A673 (cell line): Measurements from ENCODE around the gene CTU2. TPM values are rescaled to one million over a fixed set of nuclear protein-coding genes. Genes with fewer than 3 reads are reported as not detected.
A peak's percentile ranks its signal among the peaks of the same experiment; 100 is the strongest.

Source experiments
- BruUV-seq: library from RNA; stranded (reverse); fragments of 400-500 nt; replicated peaks from 2 replicates; lab custom pipeline; 2021; lab: Mats Ljungman, UMichigan
- CTCF ChIA-PET: fragments of 300-600 bp; sonication (Branson Sonifier 250); formaldehyde crosslinking; loops from one replicate; lab custom pipeline; 2022; ENCODE audit warnings: antibody characterized with exemption; lab: Charles Lee
- POLR2A ChIA-PET: fragments of 300-600 bp; sonication (Branson Sonifier 250); formaldehyde crosslinking; loops from one replicate; lab custom pipeline; 2022; ENCODE audit warnings: antibody characterized with exemption; ENCODE audit not compliant: low non-redundant PET; lab: Charles Lee
- DNase-seq: peaks from one replicate; pipeline ENCODE4 v3.0.0-alpha.2; 2015; ENCODE audit warnings: low spot score
- H3K27ac ChIP-seq: fragments of 200-600 bp; sonication (generic); 2 replicates; pipeline ENCODE4 v1.5.1; 2016; ENCODE audit warnings: mixed run types, low read depth, mild to moderate bottlenecking, mixed read lengths, antibody characterized with exemption, low read length; ENCODE audit not compliant: poor library complexity, severe bottlenecking
- H3K27me3 ChIP-seq: fragments of 200-600 bp; sonication (generic); replicated peaks from 2 replicates; pipeline ENCODE4 v1.6.1; 2017; ENCODE audit warnings: mixed run types, low read depth, mild to moderate bottlenecking, mixed read lengths, antibody characterized with exemption, low read length; ENCODE audit not compliant: insufficient read depth, poor library complexity
- H3K36me3 ChIP-seq: fragments of 200-600 bp; sonication (generic); 2 replicates; pipeline ENCODE4 v1.6.1; 2016; ENCODE audit warnings: mixed run types, mild to moderate bottlenecking, mixed read lengths, antibody characterized with exemption, low read length; ENCODE audit not compliant: insufficient read depth, poor library complexity, severe bottlenecking
- H3K4me1 ChIP-seq: fragments of 200-600 bp; sonication (generic); 2 replicates; pipeline ENCODE4 v1.6.1; 2017; ENCODE audit warnings: mixed run types, mild to moderate bottlenecking, mixed read lengths, antibody characterized with exemption, low read length; ENCODE audit not compliant: insufficient read depth, poor library complexity, severe bottlenecking
- H3K4me3 ChIP-seq: fragments of 200-600 bp; sonication (generic); 2 replicates; pipeline ENCODE4 v1.5.1; 2016; ENCODE audit warnings: low read depth, mixed run types, mild to moderate bottlenecking, mixed read lengths, low read length; ENCODE audit not compliant: poor library complexity, severe bottlenecking
- H3K9me3 ChIP-seq: fragments of 200-600 bp; sonication (generic); 2 replicates; pipeline ENCODE4 v1.6.1; 2016; ENCODE audit warnings: mixed run types, low read depth, mild to moderate bottlenecking, mixed read lengths, antibody characterized with exemption, low read length; ENCODE audit not compliant: poor library complexity, severe bottlenecking
- CTCF ChIP-seq: fragments of 300-800, 200-600 bp; sonication (generic); conservative IDR thresholded peaks from 2 replicates; pipeline ENCODE4 v1.5.1; 2017; ENCODE audit warnings: low read depth, mild to moderate bottlenecking, antibody characterized with exemption, low read length, moderate library complexity, mixed read lengths
- EZH2 ChIP-seq: fragments of 200-600 bp; sonication (generic); IDR thresholded peaks from 2 replicates; pipeline ENCODE4 v1.6.1; 2017; ENCODE audit warnings: borderline replicate concordance, low read depth, mild to moderate bottlenecking, mixed read lengths, antibody characterized with exemption, low read length; ENCODE audit not compliant: poor library complexity, severe bottlenecking
- intact Hi-C: fragments of 100-400 bp; cut with micrococcal nuclease; formaldehyde crosslinking; loops from one replicate; pipeline ENCODE4 v1.10.0; 2022; ENCODE audit not compliant: unreplicated experiment
- total RNA-seq: library from RNA; stranded (reverse); gene quantifications from 2 replicates; pipeline ENCODE4 v1.2.3, GENCODE V29; 2021

The CTU2 gene
- total RNA-seq, 1 experiment from 2014 or later: 47.5 TPM

- Histone ChIP-seq H3K9me3 (no peaks in the 10 kb centered on the region), H3K4me3 (peak within 1 kb of the TSS; percentile 90), H3K27me3 (no peaks in the 10 kb centered on the region), H3K4me1 (no peaks in the 10 kb centered on the region), H3K27ac (peak within 1 kb of the TSS; percentile 97), H3K36me3 (peaks cover 13% of the 10 kb centered on the region)
- BruUV-seq: no TSS peak
- TF ChIP-seq EZH2 (no peak), CTCF (0 out of 2 replicates have a peak, but pooled peaks have one; percentile 34)
- POLR2A ChIA-PET: no interaction called here
- intact Hi-C loops: no loop called here
- DNase-seq: peak; percentile 98
- CTCF ChIA-PET: interaction anchor here (1.3 kb wide), 1 partner anchor 75 kb away, joined by 5 read pairs; no protein-coding TSS in a partner anchor
Observed at GRCh38 chr16:88662843-88663606, 43.3 kb upstream of the CTU2 start, which contains the start of gene MVD. Gene MVD, minus strand, starts transcription at chr16:88663091. Its CDS starts 11 bp downstream, at chr16:88663080.

GRCh38 chr16:88665148-88665547 is 41.2 kb upstream of the CTU2 start:
- TF ChIP-seq CTCF (no peak), EZH2 (no peak)
- Histone ChIP-seq H3K36me3 (peaks cover under 1% of the 10 kb centered on the region), H3K9me3 (no peaks in the 10 kb centered on the region), H3K4me3 (no peak overlapping the region), H3K4me1 (no peaks in the 10 kb centered on the region), H3K27me3 (no peaks in the 10 kb centered on the region), H3K27ac (no peak overlapping the region)
- no peak for DNase-seq
- ChIA-PET CTCF (no interaction called here), POLR2A (no interaction called here)
- no TSS peak for BruUV-seq
- intact Hi-C loops: no loop called here

- H3K27me3 ChIP-seq: no peaks in the 10 kb centered on the region
- no peaks in the 10 kb centered on the region for H3K4me1 ChIP-seq
- H3K27ac ChIP-seq: no peak overlapping the region
- POLR2A ChIA-PET: no interaction called here
- no peak overlapping the region for H3K4me3 ChIP-seq
- CTCF ChIA-PET: no interaction called here
- DNase-seq: no peak
- intact Hi-C loops: no loop called here
- no peak for TF ChIP-seq CTCF
- no peak for TF ChIP-seq EZH2
- H3K9me3 ChIP-seq: no peaks in the 10 kb centered on the region
- no TSS peak for BruUV-seq
- no peaks in the 10 kb centered on the region for H3K36me3 ChIP-seq
Observed at GRCh38 chr16:88665570-88665969, 40.7 kb upstream of the CTU2 start.
